ENCODE data around the gene CHRNA4. TPM values are rescaled to one million over a fixed set of nuclear protein-coding genes. Genes with fewer than 3 reads are reported as not detected.

The CHRNA4 gene
- total and polyA plus RNA-seq, 8 donors, result under 0.01 to 0.15 TPM; not detected in 6

- WGBS, 5 donors, result 76 to 84% (median 77%) methylated on average over 17 to 18 of the region's 18 CpGs
- Histone ChIP-seq H3K27ac (no peak overlapping the region), H3K4me1 (no peaks in the 10 kb centered on the region), H3K27me3 (peaks cover 0 to 90% (median 25%) of the 10 kb centered on the region in 3 donors), H3K9me3 (no peaks in the 10 kb centered on the region), H3K36me3 (no peaks in the 10 kb centered on the region), H3K4me3 (no peak overlapping the region)
- DNase-seq, result no peak
- intact Hi-C loops (cut with DNase I; ENCODE audit: low total_unique reads), result no loop called here
- TF ChIP-seq POLR2A (IDR thresholded peaks at IDR 0.05) (no peak), EP300 (IDR thresholded peaks at IDR 0.05) (no peak), POLR2AphosphoS5 (IDR thresholded peaks at IDR 0.05) (no peak)
- TF ChIP-seq, protein P1, sequence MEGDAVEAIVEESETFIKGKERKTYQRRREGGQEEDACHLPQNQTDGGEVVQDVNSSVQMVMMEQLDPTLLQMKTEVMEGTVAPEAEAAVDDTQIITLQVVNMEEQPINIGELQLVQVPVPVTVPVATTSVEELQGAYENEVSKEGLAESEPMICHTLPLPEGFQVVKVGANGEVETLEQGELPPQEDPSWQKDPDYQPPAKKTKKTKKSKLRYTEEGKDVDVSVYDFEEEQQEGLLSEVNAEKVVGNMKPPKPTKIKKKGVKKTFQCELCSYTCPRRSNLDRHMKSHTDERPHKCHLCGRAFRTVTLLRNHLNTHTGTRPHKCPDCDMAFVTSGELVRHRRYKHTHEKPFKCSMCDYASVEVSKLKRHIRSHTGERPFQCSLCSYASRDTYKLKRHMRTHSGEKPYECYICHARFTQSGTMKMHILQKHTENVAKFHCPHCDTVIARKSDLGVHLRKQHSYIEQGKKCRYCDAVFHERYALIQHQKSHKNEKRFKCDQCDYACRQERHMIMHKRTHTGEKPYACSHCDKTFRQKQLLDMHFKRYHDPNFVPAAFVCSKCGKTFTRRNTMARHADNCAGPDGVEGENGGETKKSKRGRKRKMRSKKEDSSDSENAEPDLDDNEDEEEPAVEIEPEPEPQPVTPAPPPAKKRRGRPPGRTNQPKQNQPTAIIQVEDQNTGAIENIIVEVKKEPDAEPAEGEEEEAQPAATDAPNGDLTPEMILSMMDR (IDR thresholded peaks at IDR 0.05), result no peak
Observed at GRCh38 chr20:63317601-63318291, 43.4 kb downstream of the CHRNA4 start.

- Histone ChIP-seq H3K4me1 (no peaks in the 10 kb centered on the region), H3K4me3 (no peak overlapping the region), H3K27me3 (peaks cover 0 to 90% (median 22%) of the 10 kb centered on the region in 3 donors), H3K9me3 (no peaks in the 10 kb centered on the region), H3K27ac (no peak overlapping the region), H3K36me3 (no peaks in the 10 kb centered on the region)
- 76 to 89% (median 86%) methylated on average over 6 of the region's 6 CpGs for WGBS, 5 donors
- no peak for TF ChIP-seq POLR2A (IDR thresholded peaks at IDR 0.05)
- TF ChIP-seq, protein P1 (IDR thresholded peaks at IDR 0.05), result no peak
- TF ChIP-seq EP300 (IDR thresholded peaks at IDR 0.05), result no peak
- TF ChIP-seq POLR2AphosphoS5 (IDR thresholded peaks at IDR 0.05), result no peak
- no peak for DNase-seq
- intact Hi-C loops (cut with DNase I; ENCODE audit: low total_unique reads), result no loop called here
Observed at GRCh38 chr20:63317061-63317460, 44.1 kb downstream of the CHRNA4 start.

DNA sequence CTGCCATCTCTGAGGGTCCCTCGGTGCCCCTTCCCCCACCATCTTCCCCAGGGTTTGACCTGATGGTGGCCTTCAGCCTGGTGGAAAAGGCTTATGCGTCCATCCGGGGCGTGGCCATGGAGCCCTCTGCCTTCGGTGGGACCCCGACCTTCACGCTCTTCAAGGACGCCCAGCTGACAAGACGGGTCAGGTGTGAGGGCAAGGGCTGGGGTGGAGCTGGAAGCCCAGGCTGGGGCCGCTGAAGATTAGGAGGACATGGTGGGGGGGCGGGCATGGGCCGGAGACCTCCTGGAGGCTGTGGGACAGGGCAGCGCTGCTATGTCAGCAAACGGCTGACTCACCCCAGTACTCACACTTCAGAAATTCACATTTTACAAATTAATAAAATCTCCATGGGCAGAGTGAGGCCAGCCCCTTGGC, 44.6 kb downstream of the CHRNA4 start:
- Histone ChIP-seq H3K27me3 (peaks cover 0 to 88% (median 22%) of the 10 kb centered on the region in 3 donors), H3K27ac (no peak overlapping the region), H3K36me3 (no peaks in the 10 kb centered on the region), H3K9me3 (no peaks in the 10 kb centered on the region), H3K4me1 (no peaks in the 10 kb centered on the region), H3K4me3 (no peak overlapping the region)
- intact Hi-C loops (cut with DNase I; ENCODE audit: low total_unique reads), result no loop called here
- TF ChIP-seq POLR2AphosphoS5 (IDR thresholded peaks at IDR 0.05), result no peak
- no peak for TF ChIP-seq EP300 (IDR thresholded peaks at IDR 0.05)
- TF ChIP-seq, protein P1 (IDR thresholded peaks at IDR 0.05), result no peak
- no peak for TF ChIP-seq POLR2A (IDR thresholded peaks at IDR 0.05)
- WGBS, 5 donors, result 68 to 77% (median 72%) methylated on average over 14 of the region's 14 CpGs
- no peak for DNase-seq

DNA sequence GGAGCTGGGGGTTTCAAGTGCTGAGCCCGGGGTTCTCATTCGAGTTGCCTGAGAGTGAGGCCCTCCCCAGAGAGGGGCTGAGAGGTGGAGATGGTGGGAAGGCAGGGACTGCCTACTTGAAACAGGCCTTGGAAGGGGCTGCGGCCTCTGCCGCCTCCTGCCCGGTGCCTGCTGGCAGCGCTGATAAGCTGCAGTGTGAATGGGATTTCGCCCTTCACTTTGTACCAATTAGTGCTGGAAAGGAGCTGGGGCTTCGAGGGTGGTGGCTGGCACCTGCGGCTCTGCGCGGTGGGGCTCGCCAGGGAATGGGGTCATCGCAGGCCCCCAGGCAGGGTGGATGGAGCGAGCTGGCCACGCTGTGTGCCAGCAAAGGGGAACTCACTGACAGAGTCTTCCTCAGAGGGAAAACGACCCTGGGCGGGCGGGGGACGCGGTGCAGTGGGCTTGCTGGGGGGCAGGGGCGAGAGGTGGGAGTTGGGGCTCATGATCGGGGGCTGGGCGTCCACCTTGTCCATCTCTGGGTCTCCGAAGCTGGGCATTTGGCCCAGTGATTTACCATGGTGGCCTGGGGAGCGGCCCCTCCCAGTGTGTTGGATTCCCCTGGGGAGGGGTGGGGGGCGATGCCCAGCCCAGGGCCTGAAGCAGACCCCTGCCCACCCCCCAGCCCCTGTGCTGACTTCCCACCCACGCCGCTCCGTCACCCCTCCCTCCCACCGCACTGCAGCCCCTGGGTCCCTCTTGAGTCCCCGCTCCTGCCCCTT, 45.2 kb downstream of the CHRNA4 start:
- no peaks in the 10 kb centered on the region for H3K36me3 ChIP-seq
- no peak overlapping the region for H3K27ac ChIP-seq
- H3K27me3 ChIP-seq, result peaks cover 0 to 88% (median 18%) of the 10 kb centered on the region in 3 donors
- no peak overlapping the region for H3K4me3 ChIP-seq
- 75 to 79% (median 77%) methylated on average over 25 to 31 of the region's 31 CpGs for WGBS, 5 donors
- H3K4me1 ChIP-seq, result no peaks in the 10 kb centered on the region
- DNase-seq, result no peak
- H3K9me3 ChIP-seq, result no peaks in the 10 kb centered on the region
- no peak for TF ChIP-seq EP300 (IDR thresholded peaks at IDR 0.05)
- TF ChIP-seq POLR2A (IDR thresholded peaks at IDR 0.05), result no peak
- TF ChIP-seq, protein P1 (IDR thresholded peaks at IDR 0.05), result no peak
- intact Hi-C loops (cut with DNase I; ENCODE audit: low total_unique reads), result no loop called here
